HEK293 (cell line): ENCODE measurements around the gene PIK3R6.

ENCODE experiments used
- CTCF ChIA-PET: fragments of 350-600 bp; formaldehyde crosslinking; extraction: SDS; loops from one replicate; lab custom pipeline; 2021; ENCODE audit warnings: antibody characterized with exemption; lab: Yijun Ruan, JAX
- POLR2A ChIA-PET: fragments of 300-600 bp; formaldehyde crosslinking; extraction: SDS; loops from one replicate; lab custom pipeline; 2020; ENCODE audit warnings: antibody characterized with exemption, inconsistent platforms; lab: Yijun Ruan, JAX
- H3K27ac ChIP-seq: fragments of 200-500 bp; sonication (Bioruptor generic); 2 replicates; pipeline ENCODE4 v1.5.1; 2014; ENCODE audit warnings: low read depth, low read length, control low read depth, inconsistent platforms; ENCODE audit errors: extremely low read depth
- H3K36me3 ChIP-seq, 2 experiments: fragments of 200-500 bp in 1 of 2; sonication (Bioruptor generic) in 1 of 2; 1 replicate in 1 of 2; 2 replicates in 1 of 2; pipeline ENCODE4 v1.5.1; 2014 to 2017; ENCODE audit warnings: inconsistent platforms in 2 of 2, low read length in 2 of 2; ENCODE audit not compliant: control insufficient read depth in 2 of 2, insufficient read depth in 1 of 2
- H3K4me1 ChIP-seq: fragments of 200-500 bp; sonication (Bioruptor generic); 2 replicates; pipeline ENCODE4 v1.5.1; 2014; ENCODE audit warnings: mild to moderate bottlenecking, low read length, inconsistent platforms; ENCODE audit not compliant: control insufficient read depth, insufficient read depth
- H3K4me3 ChIP-seq: 2 replicates; pipeline ENCODE4 v1.5.1; 2011; ENCODE audit warnings: low read depth, mild to moderate bottlenecking, control low read depth, low read length, moderate library complexity
- H3K9me3 ChIP-seq: fragments of 200-500 bp; sonication (Bioruptor generic); 2 replicates; pipeline ENCODE4 v1.5.1; 2014; ENCODE audit warnings: low read depth, low read length, inconsistent platforms; ENCODE audit not compliant: control insufficient read depth, insufficient read depth
- AEBP2 ChIP-seq: fragments of 450-650 bp; formaldehyde crosslinking; IDR thresholded peaks from 2 replicates; pipeline ENCODE4 v1.5.1; 2016; ENCODE audit warnings: missing biosample characterization, missing genetic modification characterization, borderline replicate concordance
- GFI1B ChIP-seq: fragments of 450-650 bp; formaldehyde crosslinking; IDR thresholded peaks from 2 replicates; pipeline ENCODE4 v1.5.1; 2016; ENCODE audit warnings: missing biosample characterization, missing genetic modification characterization
- GLIS1 ChIP-seq: fragments of 450-650 bp; formaldehyde crosslinking; IDR thresholded peaks from 2 replicates; pipeline ENCODE4 v1.5.1; 2016; ENCODE audit warnings: missing biosample characterization, missing genetic modification characterization
- IKZF3 ChIP-seq: fragments of 450-650 bp; IDR thresholded peaks from 2 replicates; pipeline ENCODE4 v1.5.0; 2018; ENCODE audit warnings: missing biosample characterization, mild to moderate bottlenecking, missing genetic modification characterization, moderate library complexity
- KLF1 ChIP-seq: fragments of 450-650 bp; formaldehyde crosslinking; IDR thresholded peaks from 2 replicates; pipeline ENCODE4 v1.5.1; 2016; ENCODE audit warnings: missing biosample characterization, missing genetic modification characterization
- PRDM1 ChIP-seq: fragments of 450-650 bp; formaldehyde crosslinking; IDR thresholded peaks from 2 replicates; pipeline ENCODE4; 2016; ENCODE audit warnings: missing biosample characterization, missing genetic modification characterization
- PRDM2 ChIP-seq: fragments of 450-650 bp; formaldehyde crosslinking; IDR thresholded peaks from 2 replicates; pipeline ENCODE4 v1.5.1; 2016; ENCODE audit warnings: missing biosample characterization, missing genetic modification characterization, borderline replicate concordance
- ZNF10 ChIP-seq: fragments of 450-650 bp; formaldehyde crosslinking; IDR thresholded peaks from 2 replicates; pipeline ENCODE4 v1.5.1; 2017; ENCODE audit warnings: missing biosample characterization, missing genetic modification characterization
- ZNF174 ChIP-seq: fragments of 450-650 bp; formaldehyde crosslinking; IDR thresholded peaks from 2 replicates; pipeline ENCODE4 v1.5.0; 2017; ENCODE audit warnings: missing biosample characterization, mild to moderate bottlenecking, missing genetic modification characterization
- ZNF18 ChIP-seq: fragments of 450-650 bp; formaldehyde crosslinking; IDR thresholded peaks from 2 replicates; pipeline ENCODE4 v1.5.1; 2016; ENCODE audit warnings: missing biosample characterization, missing genetic modification characterization
- ZNF266 ChIP-seq: fragments of 450-650 bp; formaldehyde crosslinking; IDR thresholded peaks from 2 replicates; pipeline ENCODE4 v1.5.1; 2016; ENCODE audit warnings: missing biosample characterization, missing genetic modification characterization, low read depth
- ZNF335 ChIP-seq: fragments of 450-650 bp; formaldehyde crosslinking; conservative IDR thresholded peaks from 2 replicates; pipeline ENCODE4 v1.5.1; 2016; ENCODE audit warnings: missing biosample characterization, missing genetic modification characterization
- ZNF366 ChIP-seq: fragments of 450-650 bp; formaldehyde crosslinking; conservative IDR thresholded peaks from 2 replicates; pipeline ENCODE4 v1.5.1; 2016; ENCODE audit warnings: missing biosample characterization, missing genetic modification characterization
- ZNF433 ChIP-seq: fragments of 450-650 bp; formaldehyde crosslinking; IDR thresholded peaks from 2 replicates; pipeline ENCODE4 v1.5.1; 2016; ENCODE audit warnings: missing biosample characterization, missing genetic modification characterization, low read depth
- ZNF571 ChIP-seq: fragments of 450-650 bp; formaldehyde crosslinking; IDR thresholded peaks from 2 replicates; pipeline ENCODE4 v1.5.0; 2017; ENCODE audit warnings: missing biosample characterization, missing genetic modification characterization
- ZNF600 ChIP-seq: fragments of 450-650 bp; formaldehyde crosslinking; IDR thresholded peaks from 2 replicates; pipeline ENCODE4 v1.5.1; 2016; ENCODE audit warnings: missing biosample characterization, missing genetic modification characterization
- ZNF654 ChIP-seq: fragments of 450-650 bp; formaldehyde crosslinking; IDR thresholded peaks from 2 replicates; pipeline ENCODE4 v1.5.1; 2016; ENCODE audit warnings: low read depth, missing biosample characterization, missing genetic modification characterization
- ZNF658 ChIP-seq: fragments of 450-650 bp; formaldehyde crosslinking; IDR thresholded peaks from 2 replicates; pipeline ENCODE4; 2016; ENCODE audit warnings: missing biosample characterization, missing genetic modification characterization
- ZNF670 ChIP-seq: fragments of 450-650 bp; formaldehyde crosslinking; IDR thresholded peaks from 2 replicates; pipeline ENCODE4 v1.5.1; 2016; ENCODE audit warnings: missing biosample characterization, missing genetic modification characterization, low read depth
- ZNF677 ChIP-seq: fragments of 450-650 bp; IDR thresholded peaks from 2 replicates; pipeline ENCODE4 v1.5.0; 2018; ENCODE audit warnings: missing biosample characterization, mild to moderate bottlenecking, missing genetic modification characterization, moderate library complexity
- ZNF768 ChIP-seq: fragments of 450-650 bp; formaldehyde crosslinking; IDR thresholded peaks from 2 replicates; pipeline ENCODE4 v1.5.1; 2018; ENCODE audit warnings: missing biosample characterization, mild to moderate bottlenecking, missing genetic modification characterization
- ZNF785 ChIP-seq: fragments of 450-650 bp; formaldehyde crosslinking; IDR thresholded peaks from 2 replicates; pipeline ENCODE4 v1.5.1; 2016; ENCODE audit warnings: missing biosample characterization, missing genetic modification characterization
- ZNF837 ChIP-seq: fragments of 450-650 bp; formaldehyde crosslinking; IDR thresholded peaks from 2 replicates; pipeline ENCODE4 v1.5.1; 2016; ENCODE audit warnings: missing biosample characterization, missing genetic modification characterization
- ZNF843 ChIP-seq: fragments of 450-650 bp; formaldehyde crosslinking; IDR thresholded peaks from 2 replicates; pipeline ENCODE4 v1.5.1; 2016; ENCODE audit warnings: missing biosample characterization, missing genetic modification characterization

Gene PIK3R6

GRCh38 chr17:8788998-8789397 lies 78.5 kb downstream of the PIK3R6 start:
- H3K4me1 ChIP-seq, result no peaks in the 10 kb centered on the region
- ChIA-PET POLR2A (no interaction called here), CTCF (interaction anchor here (0.6 kb wide), 1 partner anchor 941 kb away, joined by 3 read pairs; no protein-coding TSS in a partner anchor)
- no peak overlapping the region for H3K4me3 ChIP-seq
- no peaks in the 10 kb centered on the region for H3K9me3 ChIP-seq
- H3K36me3 ChIP-seq, result no peaks in the 10 kb centered on the region
- no peak overlapping the region for H3K27ac ChIP-seq
- TF ChIP-seq ZNF670, result no peak
- TF ChIP-seq PRDM1 (tag by site-specific recombination), result no peak
- TF ChIP-seq AEBP2, result no peak
- no peak for TF ChIP-seq ZNF571 (tag by site-specific recombination)
- no peak for TF ChIP-seq ZNF266 (tag by site-specific recombination)
- TF ChIP-seq KLF1 (tag by site-specific recombination), result no peak
- TF ChIP-seq ZNF785 (tag by site-specific recombination), result no peak
- no peak for TF ChIP-seq ZNF335 (tag by site-specific recombination)
- TF ChIP-seq PRDM2 (tag by site-specific recombination), result no peak
- TF ChIP-seq ZNF366 (tag by site-specific recombination), result no peak
- TF ChIP-seq ZNF837 (tag by site-specific recombination), result no peak
- TF ChIP-seq ZNF174, result no peak
- TF ChIP-seq ZNF843 (tag by site-specific recombination), result no peak
- no peak for TF ChIP-seq ZNF18

- Histone ChIP-seq H3K27ac (no peak overlapping the region), H3K4me1 (no peaks in the 10 kb centered on the region), H3K36me3 (no peaks in the 10 kb centered on the region), H3K4me3 (no peak overlapping the region), H3K9me3 (no peaks in the 10 kb centered on the region; the same call in 1 of the 2 replicates)
- POLR2A ChIA-PET, result interaction anchor here (0.6 to 1.2 kb wide), 2 partner anchors 409 to 873 kb away, joined by 3 read pairs; partner anchors contain the start of gene KRABD2
- CTCF ChIA-PET, result interaction anchor here (0.6 to 5.0 kb wide), 57 partner anchors 9 to 728 kb away, joined by 3 to 72 read pairs (median 4); partner anchors contain the start of genes KRABD2 and MFSD6L
- TF ChIP-seq ZNF658 (no peak), GFI1B (tag by site-specific recombination) (no peak), ZNF677 (tag by site-specific recombination) (no peak), AEBP2 (no peak), ZNF768 (no peak), GLIS1 (tag by site-specific recombination) (no peak), ZNF654 (tag by site-specific recombination) (peak; percentile 80), ZNF10 (tag by site-specific recombination) (no peak), ZNF600 (peak; percentile 28; the same call in 1 of the 2 replicates), ZNF785 (tag by site-specific recombination) (no peak), IKZF3 (tag by site-specific recombination) (peak; percentile 46; the same call in 1 of the 2 replicates), ZNF433 (no peak), ZNF335 (tag by site-specific recombination) (no peak)
Observed at GRCh38 chr17:8785547-8786413, 81.7 kb downstream of the PIK3R6 start.
